Measurements from ENCODE around the gene CFAP300. TPM values are rescaled to one million over a fixed set of nuclear protein-coding genes. Genes with fewer than 3 reads are reported as not detected.

The CFAP300 gene
- total RNA-seq, 1 experiment from 2014 or later: 3.9 TPM

GRCh38 chr11:102117472-102118113, 70.4 kb downstream of the CFAP300 start:
- Histone ChIP-seq H3K79me2 (ENCODE audit: low read length) (peaks cover 92% of the 10 kb centered on the region), H3F3A (ENCODE audit: low read length, unreplicated experiment) (peaks cover 21% of the 10 kb centered on the region), H3K4me1 (ENCODE audit: insufficient read depth, low read length) (peaks cover 86% of the 10 kb centered on the region), H3K27me3 (ENCODE audit: low read length) (no peaks in the 10 kb centered on the region), H3K27ac (ENCODE audit: low read length) (peak overlapping the region; percentile 71), H3K4me3 (ENCODE audit: low read length) (peak overlapping the region; percentile 41), H3K9me3 (ENCODE audit: low read length) (no peaks in the 10 kb centered on the region), H3K4me2 (ENCODE audit: low read length) (peak overlapping the region; percentile 74), H4K20me1 (ENCODE audit: low read length) (peaks cover 5% of the 10 kb centered on the region; the same call in 1 of the 2 replicates), H3K9me2 (replicated peaks; ENCODE audit: low read length) (no peaks in the 10 kb centered on the region), H3K9ac (ENCODE audit: low read length) (0 out of 2 replicates have a peak overlapping the region, but pooled peaks have one; percentile 1), H2AFZ (ENCODE audit: low read length) (peak overlapping the region; percentile 5; the same call in 1 of the 2 replicates), H3K36me3 (ENCODE audit: low read depth, low read length) (peaks cover 20% of the 10 kb centered on the region; the same call in 1 of the 2 replicates)
- ATAC-seq (peak; percentile 57), DNase-seq (peak; percentile 75)
- intact Hi-C loops (cut with micrococcal nuclease): loop anchor here (2.0 kb wide), 1 partner anchor 13 kb away; no protein-coding TSS in a partner anchor
- TSS peak; percentile 72 for BruUV-seq (replicated peaks)
- CTCF ChIA-PET: interaction anchor here (0.6 kb wide), 1 partner anchor 157 kb away, joined by 3 read pairs; no protein-coding TSS in a partner anchor
- POLR2A ChIA-PET (ENCODE audit: unreplicated experiment): interaction anchor here (0.9 kb wide), 1 partner anchor 12 kb away, joined by 5 read pairs; no protein-coding TSS in a partner anchor
- TF ChIP-seq EZH2 (IDR thresholded peaks at IDR 0.05; ENCODE audit: low read length, unreplicated experiment) (no peak), CTCF (conservative IDR thresholded peaks at IDR 0.05; ENCODE audit: low read depth, low read length) (no peak), EZH2phosphoT487 (IDR thresholded peaks at IDR 0.05; ENCODE audit: borderline replicate concordance, low read length) (no peak)

- H3K4me2 ChIP-seq (ENCODE audit: low read length): peak overlapping the region; percentile 74
- no peaks in the 10 kb centered on the region for H4K20me1 ChIP-seq (ENCODE audit: low read length)
- no TSS peak for BruUV-seq (replicated peaks)
- intact Hi-C loops (cut with micrococcal nuclease): no loop called here
- no peaks in the 10 kb centered on the region for H3K27me3 ChIP-seq (ENCODE audit: low read length)
- DNase-seq (no peak), ATAC-seq (no peak)
- H3K27ac ChIP-seq (ENCODE audit: low read length): peak overlapping the region; percentile 72
- peaks cover 92% of the 10 kb centered on the region for H3K79me2 ChIP-seq (ENCODE audit: low read length)
- TF ChIP-seq EZH2phosphoT487 (IDR thresholded peaks at IDR 0.05; ENCODE audit: borderline replicate concordance, low read length) (no peak), CTCF (conservative IDR thresholded peaks at IDR 0.05; ENCODE audit: low read depth, low read length) (no peak), EZH2 (IDR thresholded peaks at IDR 0.05; ENCODE audit: low read length, unreplicated experiment) (no peak)
- no peak overlapping the region for H3K9ac ChIP-seq (ENCODE audit: low read length)
- H3K36me3 ChIP-seq (ENCODE audit: low read depth, low read length): peaks cover 20% of the 10 kb centered on the region; the same call in 1 of the 2 replicates
- H3F3A ChIP-seq (ENCODE audit: low read length, unreplicated experiment): peaks cover 21% of the 10 kb centered on the region
- H3K4me3 ChIP-seq (ENCODE audit: low read length): no peak overlapping the region
- H3K9me3 ChIP-seq (ENCODE audit: low read length): no peaks in the 10 kb centered on the region
- ChIA-PET CTCF (interaction anchor here (0.5 kb wide), 1 partner anchor 148 kb away, joined by 3 read pairs; no protein-coding TSS in a partner anchor), POLR2A (ENCODE audit: unreplicated experiment) (interaction anchor here (0.9 kb wide), 1 partner anchor 59 kb away, joined by 3 read pairs; no protein-coding TSS in a partner anchor)
- H2AFZ ChIP-seq (ENCODE audit: low read length): no peak overlapping the region
- H3K4me1 ChIP-seq (ENCODE audit: insufficient read depth, low read length): peaks cover 77% of the 10 kb centered on the region
- no peaks in the 10 kb centered on the region for H3K9me2 ChIP-seq (replicated peaks; ENCODE audit: low read length)
Measured at GRCh38 chr11:102118937-102119336, 71.7 kb downstream of the CFAP300 start.

All from PC-3 (cell line).